22Rv1 (cell line): ENCODE results near the gene NBEA.

Experiments used
- ZFX ChIP-seq: fragments of 450-650 bp; IDR thresholded peaks from 2 replicates; pipeline ENCODE4 v1.6.1; 2017; ENCODE audit warnings: antibody characterized with exemption, borderline replicate concordance
- TF ChIP-seq, protein P1 (sequence below): fragments of 450-650 bp; IDR thresholded peaks from 2 replicates; pipeline ENCODE4 v1.5.1; 2017; ENCODE audit warnings: mild to moderate bottlenecking

- TF ChIP-seq, protein P1, sequence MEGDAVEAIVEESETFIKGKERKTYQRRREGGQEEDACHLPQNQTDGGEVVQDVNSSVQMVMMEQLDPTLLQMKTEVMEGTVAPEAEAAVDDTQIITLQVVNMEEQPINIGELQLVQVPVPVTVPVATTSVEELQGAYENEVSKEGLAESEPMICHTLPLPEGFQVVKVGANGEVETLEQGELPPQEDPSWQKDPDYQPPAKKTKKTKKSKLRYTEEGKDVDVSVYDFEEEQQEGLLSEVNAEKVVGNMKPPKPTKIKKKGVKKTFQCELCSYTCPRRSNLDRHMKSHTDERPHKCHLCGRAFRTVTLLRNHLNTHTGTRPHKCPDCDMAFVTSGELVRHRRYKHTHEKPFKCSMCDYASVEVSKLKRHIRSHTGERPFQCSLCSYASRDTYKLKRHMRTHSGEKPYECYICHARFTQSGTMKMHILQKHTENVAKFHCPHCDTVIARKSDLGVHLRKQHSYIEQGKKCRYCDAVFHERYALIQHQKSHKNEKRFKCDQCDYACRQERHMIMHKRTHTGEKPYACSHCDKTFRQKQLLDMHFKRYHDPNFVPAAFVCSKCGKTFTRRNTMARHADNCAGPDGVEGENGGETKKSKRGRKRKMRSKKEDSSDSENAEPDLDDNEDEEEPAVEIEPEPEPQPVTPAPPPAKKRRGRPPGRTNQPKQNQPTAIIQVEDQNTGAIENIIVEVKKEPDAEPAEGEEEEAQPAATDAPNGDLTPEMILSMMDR, result no peak
- TF ChIP-seq ZFX, result no peak
These were observed 198.8 kb downstream of the NBEA start for GRCh38 chr13:35140831-35141230.
